Stimulated activated CD4-positive, alpha-beta T cell treated with anti-CD3 and anti-CD28 coated beads, Interleukin-4, amount 100 ng/mL, for 1 hour (primary cell): Measurements from ENCODE around the gene PLEKHM2.
"Not testable (repeated sequence)": the region's sequence is repeated elsewhere in the genome, so short reads cannot be mapped to it uniquely, and the experiment has no call there.

Source experiments
- DNase-seq: peaks from one replicate; pipeline ENCODE4 v3.0.0-alpha.2; 2020

PLEKHM2 gene

DNA sequence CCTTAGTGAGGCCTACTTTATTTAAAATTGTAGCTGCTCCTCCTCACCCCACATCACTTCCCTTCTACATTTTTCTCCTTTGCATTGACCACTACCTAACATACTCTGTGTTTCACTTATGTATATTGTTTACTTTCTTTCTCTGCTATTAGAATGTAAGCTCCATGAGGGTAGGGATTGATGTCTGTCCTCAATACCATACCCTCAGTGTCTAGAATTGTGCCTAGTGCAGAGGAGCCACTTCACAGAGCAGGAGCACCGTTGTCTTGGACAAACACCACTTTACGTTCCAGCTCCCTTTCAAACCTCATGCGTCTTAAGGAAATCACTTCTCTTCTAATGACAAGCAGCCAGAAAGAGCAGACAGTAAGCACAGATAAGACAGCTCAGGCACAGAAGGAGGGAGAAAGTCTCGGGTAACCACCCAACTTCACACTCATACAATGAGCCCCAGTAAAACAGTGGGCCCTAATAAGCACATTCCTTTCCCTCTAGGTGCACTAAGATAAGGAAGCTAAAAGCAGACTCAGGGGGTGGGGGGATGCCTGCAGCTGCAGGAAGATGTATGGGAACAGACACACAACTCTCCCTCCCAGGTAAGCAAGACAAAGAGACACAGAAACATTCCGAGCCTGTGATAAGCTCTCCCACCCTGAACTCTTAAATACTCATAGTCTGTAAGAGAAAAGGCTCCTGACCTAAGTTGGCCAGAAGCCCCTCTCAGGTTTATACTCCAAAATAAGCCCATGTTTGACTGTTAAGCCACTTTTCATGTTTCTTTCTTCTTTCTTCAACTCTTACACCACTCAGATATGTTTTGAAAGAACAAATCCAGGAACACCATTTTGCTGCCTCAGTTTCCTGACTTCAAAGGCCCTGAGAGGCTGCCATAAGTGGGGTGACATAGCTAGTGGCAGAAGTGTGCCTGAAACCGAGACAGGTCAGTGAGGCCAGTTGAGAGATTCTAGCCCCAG, 7.1 kb upstream of the PLEKHM2 start:
- DNase-seq, result no peak

DNA sequence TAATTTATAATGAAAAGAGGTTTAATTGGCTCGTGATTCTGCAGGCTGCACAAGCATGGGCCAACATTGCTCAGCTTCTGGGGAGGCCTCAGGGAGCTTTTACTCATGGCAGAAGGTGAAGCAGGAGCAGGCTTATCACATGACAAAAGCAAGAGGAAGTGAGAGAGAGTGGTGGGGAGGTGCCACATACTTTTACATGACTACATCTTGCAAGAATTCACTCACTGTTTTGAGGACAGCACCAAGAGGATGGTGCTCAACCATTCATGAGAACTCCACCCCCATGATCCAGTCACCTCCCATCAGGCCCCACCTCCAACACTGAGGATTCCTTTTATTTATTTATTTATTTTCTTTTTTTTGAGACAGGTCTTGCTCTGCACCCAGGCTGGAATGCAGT, 5.5 kb upstream of the PLEKHM2 start:
- no peak for DNase-seq

DNA sequence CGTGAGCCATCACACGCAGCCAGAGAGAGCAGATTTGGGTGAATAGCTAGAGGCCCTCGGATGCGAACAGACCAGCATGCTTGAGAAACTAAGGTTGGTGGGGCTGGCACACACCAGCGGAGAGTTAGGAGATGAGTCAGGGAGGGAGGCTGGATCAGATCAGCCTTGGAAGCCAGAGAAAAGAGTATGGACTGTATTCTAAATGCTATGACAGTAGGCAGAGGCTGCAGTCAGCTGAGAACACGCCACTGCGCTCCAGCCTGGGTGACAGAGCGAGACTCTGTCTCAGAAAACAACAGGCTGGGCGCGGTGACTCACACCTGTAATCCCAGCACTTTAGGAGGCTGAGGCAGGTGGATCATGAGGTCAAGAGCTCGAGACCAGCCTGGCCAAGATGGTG, 4.0 kb upstream of the PLEKHM2 start:
- DNase-seq, result no peak

DNA sequence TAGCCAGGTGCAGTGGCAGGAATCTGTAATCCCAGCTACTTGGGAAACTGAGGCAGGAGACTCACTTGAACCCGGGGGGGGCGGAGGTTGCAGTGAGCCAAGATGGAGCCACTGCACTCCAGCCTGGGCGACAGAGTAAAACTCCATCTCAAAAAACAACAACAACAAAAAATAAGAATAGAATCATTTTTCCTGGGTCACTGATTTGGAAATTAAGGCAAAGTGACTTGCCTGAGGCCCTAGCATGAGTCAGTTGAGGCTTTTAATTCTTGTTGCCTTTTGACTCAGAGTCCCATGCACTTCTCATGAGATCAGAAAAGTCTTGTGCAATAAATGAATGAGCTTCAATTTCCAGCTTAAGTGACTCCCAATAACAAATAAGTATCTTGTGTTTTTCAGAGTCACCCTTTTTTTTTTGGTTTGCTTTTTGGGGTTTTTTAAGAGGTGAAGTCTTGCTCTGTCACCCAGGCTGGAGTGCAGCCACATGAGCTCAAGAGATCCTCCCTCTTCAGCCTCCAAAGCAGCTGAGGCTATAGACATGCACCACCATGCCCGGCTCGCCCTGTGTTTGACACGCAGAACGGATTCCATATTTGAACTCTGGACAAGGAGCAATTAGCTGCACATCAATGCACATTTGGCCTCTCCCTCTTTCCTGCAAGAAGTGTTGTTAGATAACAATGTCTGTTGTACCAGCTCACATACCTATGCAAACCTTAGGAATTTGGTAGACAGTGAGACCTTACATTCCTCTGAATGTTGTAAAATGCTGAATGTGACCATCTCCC, 3.4 kb upstream of the PLEKHM2 start:
- no peak for DNase-seq

DNA sequence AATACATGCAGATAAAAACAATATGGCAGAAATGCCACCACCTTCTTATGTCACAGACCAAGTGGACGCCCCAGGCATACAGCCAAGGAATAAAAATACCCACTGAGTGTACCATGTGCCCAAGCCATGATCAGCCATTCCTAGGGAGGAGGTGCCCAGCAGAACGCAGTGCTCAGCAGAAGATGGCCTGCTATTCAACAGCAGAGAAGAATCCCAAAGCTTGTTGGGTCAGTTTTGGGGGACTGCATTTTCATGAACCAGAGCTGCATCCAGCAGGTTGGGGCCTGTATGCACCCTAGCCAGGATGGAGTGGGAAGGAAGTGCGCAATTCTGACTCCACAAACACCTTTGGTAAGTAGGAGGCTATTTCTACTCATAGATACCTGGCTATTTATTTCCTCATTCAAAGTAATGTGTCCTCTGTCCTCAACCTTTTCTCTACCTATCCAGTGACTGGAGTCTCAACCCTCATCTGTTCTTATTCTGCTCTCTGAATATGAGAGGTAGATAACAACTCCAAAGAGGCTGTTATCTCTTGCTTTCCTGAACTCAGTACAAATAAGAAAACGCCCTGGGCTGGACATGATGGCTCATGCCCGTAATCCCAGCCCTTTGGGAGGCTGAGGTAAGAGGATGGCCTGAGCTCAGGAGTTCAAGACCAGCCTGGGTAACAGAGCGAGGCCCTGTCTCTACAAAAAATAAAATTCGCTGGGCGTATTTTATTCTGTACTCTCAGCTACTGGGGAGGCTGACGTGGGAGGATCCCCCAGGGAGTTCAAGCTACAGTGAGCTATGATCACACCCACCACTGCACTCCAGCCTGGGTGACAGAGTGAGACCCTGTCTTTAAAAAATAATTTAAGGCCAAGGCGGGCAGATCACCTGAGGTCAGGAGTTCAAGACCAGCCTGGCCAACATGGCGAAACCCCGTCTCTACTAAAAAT, 2.5 kb upstream of the PLEKHM2 start:
- no peak for DNase-seq

DNA sequence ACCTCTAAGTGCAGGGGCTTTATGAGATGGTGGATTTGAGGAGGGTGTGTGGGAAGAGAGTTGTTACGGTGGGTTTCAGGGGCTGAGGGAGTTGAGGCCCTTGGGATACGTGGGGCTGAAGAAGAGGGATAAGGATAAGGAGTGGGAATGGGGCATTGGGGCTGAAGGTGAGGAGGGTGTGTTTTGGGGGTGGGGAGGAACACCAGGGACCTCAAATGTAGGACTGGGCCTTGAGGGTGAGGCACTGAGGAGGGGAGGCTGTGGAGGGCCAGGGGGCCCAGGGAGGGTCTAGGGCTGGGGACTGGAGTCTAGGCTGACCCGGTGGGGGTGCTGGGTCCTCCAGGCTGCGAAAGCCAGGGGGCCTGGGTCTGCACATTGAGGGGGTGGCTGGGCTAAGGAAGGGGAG, 1.2 kb upstream of the PLEKHM2 start:
- DNase-seq, result no peak

DNA sequence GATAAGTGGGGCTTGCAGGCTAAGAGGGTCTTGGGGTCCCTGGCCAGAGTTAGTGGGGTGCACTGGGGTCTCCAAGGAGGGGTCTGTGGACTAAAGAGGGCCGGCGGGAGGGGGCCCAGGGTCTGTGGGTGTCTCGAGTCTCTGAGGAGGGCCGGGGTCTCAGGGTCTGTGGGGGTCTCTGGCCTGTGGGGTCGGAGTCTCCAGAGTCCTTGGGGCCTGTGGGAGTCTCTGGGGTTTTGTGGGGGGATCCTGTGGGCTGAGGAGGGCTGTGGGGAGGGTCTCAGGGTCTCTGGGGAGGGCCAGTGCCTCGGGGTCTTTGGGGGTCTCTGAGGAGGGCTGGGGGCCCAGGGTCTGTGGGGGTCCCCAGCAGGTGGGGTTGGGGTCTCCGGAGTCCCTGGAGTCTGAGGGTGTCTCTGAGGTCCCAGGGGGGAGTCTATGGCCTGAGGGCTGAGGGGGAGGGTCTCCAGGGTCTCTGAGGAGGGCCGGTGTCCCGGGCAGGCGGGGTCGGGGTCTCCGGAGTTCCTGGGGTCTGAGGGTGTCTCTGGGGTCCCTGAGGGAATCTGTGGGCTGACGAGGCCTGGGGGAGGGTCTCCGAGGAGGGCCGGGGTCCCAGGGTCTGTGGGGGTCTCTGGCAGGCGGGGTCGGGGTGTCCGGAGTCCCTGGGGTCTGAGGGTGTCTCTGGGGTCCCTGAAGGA, 628 bp upstream of the PLEKHM2 start:
- no peak for DNase-seq

DNA sequence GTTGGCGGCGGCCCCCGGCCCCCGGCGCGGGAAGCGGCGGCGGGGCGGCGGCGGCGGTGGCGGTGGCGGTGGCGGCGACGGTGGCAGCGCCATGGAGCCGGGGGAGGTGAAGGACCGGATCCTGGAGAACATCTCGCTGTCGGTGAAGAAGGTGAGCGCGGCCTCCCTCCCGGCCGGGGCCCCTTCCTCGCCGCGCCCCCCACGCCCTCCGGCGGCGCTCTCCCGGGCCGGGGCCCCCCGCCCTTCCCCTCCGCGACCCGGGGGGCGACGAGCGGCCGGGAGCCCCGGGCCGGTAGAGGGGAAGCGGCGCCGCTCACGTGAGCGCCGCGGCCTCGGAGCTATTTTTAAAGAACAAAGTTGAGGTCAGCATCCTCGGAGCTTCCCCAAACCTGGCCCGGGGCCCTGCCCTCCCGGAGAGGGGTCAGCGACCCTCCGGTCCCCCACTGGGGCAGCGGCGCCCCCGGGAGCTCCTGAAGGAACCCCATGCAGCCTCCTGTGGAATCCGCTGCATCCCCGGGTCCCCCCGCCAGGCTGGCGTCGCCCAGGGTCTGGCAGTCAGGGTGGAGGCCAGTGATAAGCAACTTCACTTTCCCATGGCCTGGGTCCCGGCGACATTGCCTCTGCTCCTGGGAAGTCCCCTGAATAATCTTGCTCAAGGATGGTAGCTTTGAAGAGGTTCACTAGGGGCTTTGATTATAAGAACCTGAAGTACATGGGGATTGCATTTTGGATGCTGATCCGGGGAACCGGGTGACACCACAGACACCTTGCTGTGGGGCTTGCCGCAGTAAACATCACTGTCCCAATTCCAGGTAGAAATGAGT, 560 bp downstream of the PLEKHM2 start:
- peak; percentile 33 for DNase-seq

DNA sequence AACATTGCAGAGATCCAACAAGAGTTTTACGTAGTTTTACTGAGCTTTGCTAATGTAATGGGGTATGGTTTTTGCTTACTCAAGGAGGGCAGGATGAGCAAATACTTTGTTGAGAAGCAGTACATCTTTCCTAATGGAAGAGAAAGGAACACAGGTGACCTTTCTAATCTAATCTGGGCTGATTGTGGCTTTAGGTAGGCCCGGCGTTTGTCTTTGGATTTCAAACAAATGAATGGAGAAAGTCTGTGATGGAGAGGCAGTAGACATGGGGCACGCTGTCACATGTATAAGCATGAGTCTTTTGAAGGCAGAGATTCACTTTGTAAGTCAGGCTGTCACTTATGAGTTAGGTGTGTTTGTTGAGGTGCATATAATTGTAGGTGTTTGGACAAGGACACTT, 1.7 kb downstream of the PLEKHM2 start:
- DNase-seq, result no peak

DNA sequence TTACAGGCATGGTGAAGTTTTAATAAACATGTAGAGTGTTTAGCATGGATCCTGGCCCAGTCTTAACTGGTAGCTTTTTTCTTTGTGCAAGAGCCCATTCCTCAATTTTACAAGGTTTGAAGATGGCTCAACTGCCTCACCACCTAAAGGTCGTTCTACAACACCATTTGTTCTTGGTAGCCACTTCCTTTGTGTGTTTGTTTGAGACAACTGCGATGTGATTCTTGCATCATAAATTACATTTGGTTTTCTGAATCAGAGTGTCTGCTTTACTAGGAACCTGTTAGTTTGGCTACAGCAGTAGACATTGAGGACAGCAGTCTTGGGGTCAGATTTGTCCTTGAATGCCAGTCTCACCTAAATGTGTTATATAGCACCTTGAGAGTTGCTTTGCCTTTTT, 3.3 kb downstream of the PLEKHM2 start:
- DNase-seq, result no peak

DNA sequence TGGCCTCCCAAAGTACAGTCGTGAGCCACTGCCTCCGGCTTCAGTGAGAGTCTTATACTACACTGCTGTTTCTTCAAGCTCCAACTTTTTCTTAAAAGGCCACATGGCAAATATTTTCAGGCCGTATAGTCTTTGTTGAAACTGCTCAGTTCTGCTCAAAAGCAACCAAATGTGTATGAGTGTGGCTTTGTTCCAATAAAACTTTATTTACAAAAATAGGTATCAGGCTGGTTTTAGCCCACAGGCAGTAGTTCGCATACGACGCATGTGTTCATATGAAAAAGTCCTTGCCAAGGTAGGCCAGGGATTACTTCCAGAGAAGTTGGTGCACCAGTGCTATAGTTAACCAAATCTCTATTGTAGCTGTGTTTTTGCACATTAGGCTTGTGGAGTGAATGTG, 6.2 kb downstream of the PLEKHM2 start:
- DNase-seq, result no peak

DNA sequence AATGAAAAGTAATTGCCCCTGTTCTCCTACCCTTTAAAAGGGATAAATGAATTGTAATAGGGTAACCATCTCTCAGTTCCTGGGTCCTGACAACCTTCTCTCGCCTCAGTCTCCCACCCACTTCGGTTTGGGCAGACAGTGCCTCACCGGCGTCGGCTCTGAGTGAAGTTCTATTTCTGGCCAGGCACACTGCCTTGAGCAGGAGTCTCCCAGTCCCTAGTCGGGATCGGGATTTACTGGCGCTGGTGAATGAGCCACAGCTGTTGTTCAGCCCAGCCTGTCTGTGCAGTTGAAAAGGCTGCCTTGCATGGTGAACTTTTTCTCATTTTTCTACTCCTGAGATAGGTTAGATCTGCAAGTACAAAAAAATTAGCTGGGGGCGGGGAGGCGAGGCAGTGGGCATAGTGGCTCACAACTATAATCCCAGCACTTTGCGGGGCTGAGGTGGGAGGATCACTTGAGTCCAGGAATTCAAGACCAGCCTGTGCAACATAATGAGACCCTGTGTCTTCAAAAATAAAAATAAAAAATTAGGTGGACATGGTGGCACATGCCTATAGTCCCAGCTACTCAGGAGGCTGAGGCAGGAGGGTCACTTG, 7.4 kb downstream of the PLEKHM2 start:
- no peak for DNase-seq

DNA sequence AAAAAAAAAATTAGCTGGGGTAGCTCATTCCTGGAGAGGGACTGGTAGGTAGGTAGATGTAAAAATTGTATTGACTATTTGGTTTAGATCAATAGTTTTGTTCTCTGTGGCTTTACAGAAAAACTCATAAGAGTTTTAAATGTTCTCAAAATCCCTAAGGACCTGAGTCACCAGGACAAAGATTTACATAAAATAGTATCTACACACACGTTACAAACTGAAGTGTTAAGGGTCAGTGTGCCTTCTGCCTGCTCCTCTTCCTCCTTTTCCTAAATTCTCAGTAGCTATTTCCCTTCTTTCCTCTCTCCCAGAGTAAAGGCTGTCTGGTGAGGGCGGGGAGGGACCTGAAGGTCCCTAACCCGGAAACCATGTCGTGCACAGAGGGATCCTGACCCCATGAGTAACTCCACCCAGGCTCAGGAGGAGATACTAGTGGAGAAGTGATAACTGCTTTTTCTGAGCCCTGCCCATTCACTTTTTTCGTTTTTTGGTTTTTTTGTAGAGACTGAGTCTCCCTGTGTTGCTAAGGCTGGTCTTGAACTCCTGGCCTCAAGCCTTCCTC, 8.1 kb downstream of the PLEKHM2 start:
- DNase-seq, result no peak

DNA sequence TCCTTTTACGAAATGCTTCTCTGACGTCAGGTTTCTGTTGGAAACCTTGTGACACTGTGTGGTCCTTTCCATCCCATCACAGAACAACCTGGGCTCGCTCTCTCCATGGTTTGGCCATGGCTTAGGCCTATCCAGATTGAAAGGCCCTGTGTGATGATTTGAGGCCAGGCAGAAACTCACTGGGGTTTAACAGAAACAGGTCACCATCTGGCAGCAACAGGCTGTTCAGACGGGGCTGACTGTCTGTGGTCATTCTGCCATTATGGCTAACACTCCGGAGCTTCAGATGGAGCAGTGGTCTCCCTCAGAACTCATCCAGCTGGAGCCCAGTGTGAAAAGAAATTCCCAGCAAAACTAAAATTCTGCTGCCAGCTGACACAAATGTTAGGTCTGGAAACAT, 9.3 kb downstream of the PLEKHM2 start:
- DNase-seq, result no peak

DNA sequence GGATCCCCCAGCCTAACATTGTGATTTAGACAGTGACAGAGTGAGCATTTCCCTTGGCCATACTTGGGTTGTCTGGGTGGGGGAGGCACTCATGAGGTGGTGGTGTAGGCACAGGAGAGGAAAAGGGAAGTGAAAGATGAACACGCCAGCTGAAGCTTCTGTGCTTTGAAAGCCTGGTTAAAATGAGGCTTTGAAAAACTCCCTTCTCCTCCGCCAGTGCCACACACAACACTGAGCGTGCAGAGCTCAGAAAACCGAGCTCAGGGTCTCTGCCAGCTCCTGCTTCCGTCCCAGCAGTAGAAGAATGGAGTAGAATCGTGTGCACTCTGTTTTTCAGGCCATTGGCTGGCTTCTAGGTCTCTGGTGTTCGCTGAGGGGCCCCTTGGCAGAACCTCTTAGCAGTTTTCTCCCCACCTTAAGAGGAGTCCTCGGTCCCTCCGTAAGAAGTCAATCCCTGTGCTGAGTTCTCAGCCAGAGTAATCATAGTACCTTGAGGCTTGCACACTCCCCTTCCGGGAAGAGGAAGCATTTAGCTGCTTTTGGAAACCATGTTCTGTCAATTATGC, 12.9 kb downstream of the PLEKHM2 start:
- DNase-seq, result peak; percentile 28

DNA sequence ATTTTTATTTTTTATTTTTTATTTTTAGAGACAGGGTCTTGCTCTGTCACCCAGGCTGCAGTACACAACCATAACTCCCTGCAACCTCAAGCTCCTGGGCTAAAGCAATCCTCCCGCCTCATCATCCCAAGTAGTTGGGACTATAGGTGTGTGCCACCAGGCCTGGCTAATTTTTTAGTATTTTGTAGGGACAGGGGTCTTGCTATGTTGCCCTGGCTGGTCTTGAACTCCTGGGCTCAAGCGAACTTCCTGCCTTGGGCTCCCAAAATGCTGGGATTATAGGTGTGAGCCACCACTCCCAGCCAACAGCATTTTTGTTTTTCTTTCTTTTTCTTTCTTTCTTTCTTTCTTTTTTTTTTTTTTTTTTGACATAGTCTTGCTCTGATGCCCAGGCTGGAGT, 14.1 kb downstream of the PLEKHM2 start:
- DNase-seq, result no peak

DNA sequence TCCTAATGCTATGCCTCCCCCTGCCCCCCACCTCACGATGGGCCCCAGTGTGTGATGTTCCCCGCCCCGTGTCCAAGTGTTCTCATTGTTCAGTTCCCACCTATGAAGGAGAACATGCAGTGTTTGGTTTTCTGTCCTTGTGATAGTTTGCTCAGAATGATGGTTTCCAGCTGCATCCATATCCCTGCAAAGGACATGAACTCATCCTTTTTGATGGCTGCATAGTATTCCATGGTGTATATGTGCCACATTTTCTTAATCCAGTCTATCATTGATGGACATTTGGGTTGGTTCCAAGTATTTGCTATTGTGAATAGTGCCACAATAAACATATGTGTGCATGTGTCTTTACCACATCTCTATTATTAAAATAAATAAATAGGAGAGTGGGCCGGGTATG, 15.2 kb downstream of the PLEKHM2 start:
- not testable (repeated sequence) for DNase-seq

DNA sequence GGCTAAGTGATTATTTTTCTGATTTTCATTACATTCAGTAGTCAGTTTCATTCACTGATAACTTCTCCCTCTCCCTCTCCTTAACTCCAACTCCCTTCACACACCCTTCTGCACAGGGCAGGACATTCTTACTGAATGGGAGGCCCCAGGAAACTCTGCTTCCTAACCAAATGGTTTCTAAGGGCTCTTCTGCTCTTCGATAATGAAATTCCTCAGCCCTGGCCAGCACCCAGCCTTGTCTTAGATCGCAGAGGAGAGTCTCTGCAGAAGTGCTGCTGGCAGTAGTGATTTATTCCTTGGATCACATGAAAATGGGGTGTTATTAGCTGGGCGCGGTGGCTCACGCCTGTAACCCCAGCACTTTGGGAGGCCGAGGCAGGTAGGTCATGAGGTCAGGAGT, 16.4 kb downstream of the PLEKHM2 start:
- no peak for DNase-seq

DNA sequence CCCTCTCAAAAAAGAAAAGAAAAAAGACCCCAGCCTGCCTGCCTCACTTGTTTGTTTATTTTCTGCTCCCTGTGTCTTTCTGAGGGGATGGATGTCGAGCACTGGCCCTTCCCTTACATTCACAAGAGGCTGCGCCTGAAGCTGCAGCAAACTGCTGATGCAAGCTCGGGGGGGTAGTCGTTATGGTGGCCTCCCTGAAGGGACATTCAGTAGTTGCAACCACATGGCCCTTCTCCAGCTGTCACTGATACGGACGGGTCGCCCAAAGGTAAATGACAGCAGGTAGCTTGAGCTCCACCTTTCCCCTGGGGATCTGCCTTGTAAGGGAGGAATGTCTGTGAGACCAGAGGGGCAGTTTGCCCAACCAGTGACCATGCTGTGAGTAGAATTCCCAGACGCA, 17.7 kb downstream of the PLEKHM2 start:
- no peak for DNase-seq
